GM10266 (cell line): ENCODE data around the gene CSNK2A2.

Source experiments
- DNase-seq: peaks from one replicate; pipeline ENCODE4 v3.0.0; 2012; ENCODE audit errors: extremely low spot score
- TF ChIP-seq, protein P1 (sequence below): IDR thresholded peaks from 2 replicates; pipeline ENCODE4 v1.5.1; 2012; ENCODE audit warnings: mild to moderate bottlenecking, low read depth; ENCODE audit not compliant: control insufficient read depth, insufficient read depth; ENCODE audit errors: missing control alignments

CSNK2A2 gene

GRCh38 chr16:58138852-58139251 lies 59.1 kb downstream of the CSNK2A2 start:
- TF ChIP-seq, protein P1, sequence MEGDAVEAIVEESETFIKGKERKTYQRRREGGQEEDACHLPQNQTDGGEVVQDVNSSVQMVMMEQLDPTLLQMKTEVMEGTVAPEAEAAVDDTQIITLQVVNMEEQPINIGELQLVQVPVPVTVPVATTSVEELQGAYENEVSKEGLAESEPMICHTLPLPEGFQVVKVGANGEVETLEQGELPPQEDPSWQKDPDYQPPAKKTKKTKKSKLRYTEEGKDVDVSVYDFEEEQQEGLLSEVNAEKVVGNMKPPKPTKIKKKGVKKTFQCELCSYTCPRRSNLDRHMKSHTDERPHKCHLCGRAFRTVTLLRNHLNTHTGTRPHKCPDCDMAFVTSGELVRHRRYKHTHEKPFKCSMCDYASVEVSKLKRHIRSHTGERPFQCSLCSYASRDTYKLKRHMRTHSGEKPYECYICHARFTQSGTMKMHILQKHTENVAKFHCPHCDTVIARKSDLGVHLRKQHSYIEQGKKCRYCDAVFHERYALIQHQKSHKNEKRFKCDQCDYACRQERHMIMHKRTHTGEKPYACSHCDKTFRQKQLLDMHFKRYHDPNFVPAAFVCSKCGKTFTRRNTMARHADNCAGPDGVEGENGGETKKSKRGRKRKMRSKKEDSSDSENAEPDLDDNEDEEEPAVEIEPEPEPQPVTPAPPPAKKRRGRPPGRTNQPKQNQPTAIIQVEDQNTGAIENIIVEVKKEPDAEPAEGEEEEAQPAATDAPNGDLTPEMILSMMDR = no peak
- DNase-seq = no peak

DNA sequence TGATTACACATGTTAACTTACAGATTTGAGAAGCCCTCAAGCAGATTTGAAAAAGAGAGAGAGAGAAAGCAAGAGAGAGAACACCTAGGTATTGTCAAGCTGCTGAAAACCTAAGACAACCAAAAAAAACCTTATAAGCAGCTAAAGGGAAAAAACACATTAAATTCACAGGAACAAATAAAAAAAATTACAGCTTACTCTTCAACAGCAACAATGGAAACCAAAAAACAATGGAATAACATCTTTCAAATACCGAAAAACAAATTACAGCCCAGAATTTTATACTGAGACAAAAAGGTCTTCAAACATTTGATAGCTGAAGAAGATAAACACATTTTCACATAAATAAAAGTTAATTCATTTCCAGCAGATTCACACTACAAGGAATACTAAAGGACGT lies 60.3 kb downstream of the CSNK2A2 start:
- TF ChIP-seq, protein P1 = no peak
- no peak for DNase-seq

DNA sequence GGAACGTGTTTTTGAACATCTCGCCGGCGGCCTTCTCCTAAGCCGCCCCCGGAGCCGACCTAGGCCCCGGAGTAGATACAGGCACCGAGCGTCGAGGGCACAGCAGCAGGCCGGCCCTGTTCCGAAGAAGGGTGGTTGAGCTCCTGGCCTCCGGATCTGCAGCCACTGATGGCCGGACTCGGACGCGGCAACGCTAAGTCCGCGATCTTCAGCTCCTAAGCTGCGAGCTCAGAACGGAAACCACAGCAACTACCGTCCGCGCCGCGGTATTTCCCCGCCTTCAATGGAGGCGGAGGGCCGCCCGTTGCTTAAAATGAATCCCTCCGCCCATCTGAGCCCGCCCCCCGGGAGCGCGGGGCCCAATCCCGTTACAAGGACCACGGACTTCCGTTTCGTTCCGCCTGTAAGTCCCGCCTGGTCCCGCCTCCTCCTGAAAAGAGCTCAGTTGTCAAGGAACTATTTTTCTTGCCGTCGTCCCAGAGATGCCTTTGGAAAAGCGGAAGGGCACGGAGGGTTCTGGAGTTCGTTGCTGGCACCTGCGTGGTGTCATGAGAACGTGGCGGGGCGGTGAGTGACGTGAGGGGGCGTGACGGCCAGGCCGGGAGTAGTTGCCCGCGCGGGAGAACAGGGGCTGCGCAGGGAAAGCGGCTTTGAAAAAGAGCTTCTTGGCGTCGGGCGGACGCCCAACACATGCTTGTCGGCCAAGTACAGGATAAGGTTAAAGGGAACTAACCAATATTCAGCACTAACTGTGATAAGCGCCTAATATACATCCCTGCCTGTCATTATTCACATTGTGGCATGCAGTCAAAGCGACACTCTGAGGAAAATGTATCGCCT lies 68.6 kb downstream of the CSNK2A2 start, which contains the start of gene CFAP20:
Gene CFAP20, minus strand, starts transcription at position 285 of the 840 bp plus-strand sequence. Its CDS starts 266 bp downstream, at position 19.
- TF ChIP-seq, protein P1 = no peak
- peak; percentile 91 for DNase-seq

DNA sequence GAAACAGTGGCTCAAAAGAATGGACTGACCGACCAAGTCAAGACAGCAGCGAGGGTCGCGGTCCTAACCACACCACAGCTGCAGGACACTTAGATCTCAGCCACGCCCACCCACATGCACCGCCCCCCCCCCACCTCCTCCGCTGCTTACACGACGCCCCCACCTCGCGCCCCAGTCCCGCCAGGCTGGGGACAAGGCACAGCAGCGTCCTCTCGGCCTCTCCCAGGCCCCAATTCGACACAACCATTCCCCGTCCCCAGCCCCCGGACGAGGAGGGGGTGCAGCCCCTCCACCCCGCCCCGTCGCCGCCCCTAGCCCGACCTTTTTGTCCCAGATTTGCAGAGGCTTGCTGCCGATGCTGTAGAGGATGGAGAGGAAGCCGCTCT lies 69.2 kb downstream of the CSNK2A2 start:
- peak; percentile 14 for DNase-seq
- TF ChIP-seq, protein P1 = no peak

GRCh38 chr16:58128181-58128631 lies 69.7 kb downstream of the CSNK2A2 start:
- TF ChIP-seq, protein P1 = no peak
- no peak for DNase-seq

GRCh38 chr16:58127634-58128033 lies 70.3 kb downstream of the CSNK2A2 start:
- DNase-seq = no peak
- TF ChIP-seq, protein P1 = peak; percentile 8

GRCh38 chr16:58127033-58127556 lies 70.8 kb downstream of the CSNK2A2 start:
- peak; percentile 38 for DNase-seq
- TF ChIP-seq, protein P1 = peak; percentile 34
